SK-MEL-5 (cell line): Measurements from ENCODE around the gene CAMKV. TPM values are rescaled to one million over a fixed set of nuclear protein-coding genes. Genes with fewer than 3 reads are reported as not detected.

Experiments used
- DNase-seq: peaks from one replicate; pipeline ENCODE4 v3.0.0-alpha.2; 2016; ENCODE audit warnings: low read depth, low spot score
- in situ Hi-C: cut with HindIII; loops from 2 replicates; pipeline ENCODE4 v1.10.0; 2016; ENCODE audit warnings: low sequenced_read_pairs, high pct_unique_total_duplicates, low pct_unique_long_range_greater_than_20kb
- total RNA-seq: library from RNA; depleted of rRNA; stranded (reverse); fragments of >200 nt; shearing (Covaris generic); gene quantifications from 2 replicates; pipeline ENCODE4 v1.2.3, GENCODE V29; 2014

The CAMKV gene
- total RNA-seq, 1 experiment from 2014 or later, result 0.58 TPM

DNA sequence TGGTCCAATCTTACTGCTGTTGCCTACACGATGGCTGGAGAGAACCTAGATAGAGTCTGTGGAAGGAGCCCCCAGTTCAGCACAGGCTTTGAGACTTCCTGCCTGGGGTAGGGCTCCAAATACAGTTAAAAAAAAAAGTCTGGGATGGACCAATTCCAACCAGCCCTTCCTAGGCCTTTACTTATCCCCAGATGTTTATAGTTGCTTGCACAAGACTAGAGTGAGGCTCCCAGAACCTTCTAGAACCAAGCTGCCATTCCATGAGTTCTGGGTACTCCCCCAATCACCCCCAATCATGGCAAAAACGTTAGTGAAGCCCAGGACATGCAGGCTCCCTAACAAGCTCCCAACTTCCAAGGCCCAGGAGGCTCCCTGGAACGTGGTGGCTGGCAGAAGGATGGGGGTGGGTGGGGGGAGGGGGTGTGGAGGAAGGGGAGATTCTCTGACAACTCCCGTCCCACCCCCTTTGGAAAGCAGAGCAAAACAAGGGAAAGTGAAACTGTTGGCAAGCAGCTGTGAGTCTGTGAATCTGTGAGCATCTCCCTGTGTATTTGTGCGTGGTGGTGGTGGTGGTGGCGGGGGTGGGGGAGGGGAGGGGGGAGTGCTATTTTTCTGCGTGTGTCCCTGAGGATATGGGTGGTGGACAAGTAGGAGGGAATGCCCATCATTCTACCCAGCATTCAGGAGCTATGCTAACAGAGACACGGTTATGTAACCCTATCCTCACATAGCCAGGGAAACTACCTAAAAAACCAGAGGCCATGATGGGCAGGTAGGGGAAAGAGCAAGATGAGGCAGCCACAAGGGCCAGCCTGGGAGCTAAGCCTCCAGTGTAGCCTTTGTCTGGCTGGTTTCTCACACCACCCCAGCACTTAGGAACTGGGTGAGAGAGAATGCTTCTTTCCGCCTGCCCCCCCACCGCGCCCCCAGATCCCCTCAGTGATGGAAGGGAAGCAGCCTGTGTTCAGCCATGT is 31.9 kb upstream of the CAMKV start:
- DNase-seq, result no peak
- in situ Hi-C loops, result no loop called here

DNA sequence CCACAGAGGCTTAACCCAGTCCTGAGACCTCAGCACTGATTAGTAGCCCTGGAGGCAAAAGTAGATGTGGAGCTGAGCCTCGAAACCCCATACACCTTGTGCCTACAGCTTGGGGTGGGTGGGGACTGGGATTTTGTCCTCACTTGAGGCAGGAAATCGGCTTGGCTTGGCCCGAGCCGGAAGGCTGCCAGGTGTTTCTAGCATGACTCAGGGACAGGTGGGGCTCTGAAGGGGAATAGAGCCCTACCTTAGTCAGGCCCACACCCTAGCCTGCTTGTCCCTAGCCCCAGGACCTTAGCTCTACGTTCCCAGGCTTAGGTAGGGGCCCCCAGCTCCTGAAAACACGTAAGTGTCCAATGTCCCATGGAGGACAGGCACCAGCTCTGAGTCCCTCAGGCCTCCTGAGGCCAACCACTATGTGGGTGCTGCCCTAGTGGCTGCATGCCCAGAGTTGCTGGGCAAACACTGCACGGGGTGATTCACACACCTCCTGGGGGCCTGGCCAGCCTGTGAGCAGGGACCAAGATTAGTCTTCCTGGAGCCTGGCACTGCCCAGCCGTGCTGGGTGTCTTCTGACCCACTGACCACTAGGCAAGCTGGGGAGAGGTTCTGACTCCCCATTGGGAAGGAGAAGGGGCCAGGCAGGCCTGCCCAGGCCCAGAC is 30.9 kb upstream of the CAMKV start:
- DNase-seq, result no peak
- in situ Hi-C loops, result no loop called here

DNA sequence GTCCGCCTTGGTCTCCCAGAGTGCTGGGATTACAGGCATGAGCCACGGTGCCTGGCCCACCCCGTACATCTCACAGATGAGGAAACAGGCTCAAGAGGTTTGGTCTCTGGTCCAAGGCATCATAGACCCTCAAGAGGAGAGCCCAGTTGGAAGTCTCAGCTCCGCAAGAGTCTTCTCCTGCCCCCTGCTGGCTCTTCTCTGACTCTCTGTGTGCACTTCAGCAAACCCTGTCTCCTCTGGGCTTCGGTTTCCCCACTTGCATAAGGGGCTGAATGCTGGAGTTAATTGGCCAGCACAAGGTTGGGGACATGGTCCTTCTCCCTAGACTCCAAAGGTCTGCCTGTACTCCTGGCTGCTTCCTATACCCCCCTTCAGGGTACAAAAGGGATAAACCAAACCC is 30.1 kb upstream of the CAMKV start:
- in situ Hi-C loops, result no loop called here
- peak; percentile 66 for DNase-seq

DNA sequence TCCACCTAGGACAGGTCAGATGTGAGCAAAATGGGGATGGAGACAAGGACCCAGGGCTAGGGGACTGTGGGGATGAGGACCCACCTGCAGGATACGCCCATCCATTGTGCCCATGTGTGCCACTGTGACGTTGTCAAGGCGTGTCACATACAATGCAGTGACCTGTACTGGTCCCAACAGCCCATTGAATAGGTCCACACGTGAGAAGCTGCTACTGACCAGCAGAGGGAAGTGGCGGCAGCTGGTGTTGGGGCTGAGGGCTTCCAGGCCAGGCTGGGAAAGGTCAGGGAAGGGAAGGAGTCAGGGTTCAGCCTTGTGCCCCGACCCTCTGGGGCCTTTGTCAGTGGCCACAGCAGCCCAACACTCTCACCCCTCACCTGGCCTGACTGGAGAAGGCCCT is 29.3 kb upstream of the CAMKV start:
- in situ Hi-C loops, result no loop called here
- DNase-seq, result no peak

DNA sequence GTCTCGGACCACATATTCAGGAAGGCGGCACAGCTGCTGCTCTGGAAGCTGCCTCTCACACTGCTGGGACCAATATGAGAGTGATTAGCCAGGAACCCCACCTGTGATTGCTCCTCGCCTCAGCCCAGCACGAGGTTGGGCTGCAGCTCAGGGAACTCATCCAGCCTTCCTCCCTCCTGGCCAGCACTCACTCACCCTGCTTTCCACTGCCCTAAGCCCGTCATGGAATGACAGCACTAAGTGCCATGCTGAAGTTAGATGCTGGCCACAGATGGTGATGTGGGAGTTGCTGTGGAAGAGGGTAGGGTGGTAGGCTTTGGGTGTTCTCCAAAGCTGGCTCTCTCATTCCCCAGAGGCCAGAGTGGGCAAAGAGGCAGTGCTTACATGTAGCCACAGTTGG is 26.6 kb upstream of the CAMKV start:
- no peak for DNase-seq
- in situ Hi-C loops, result no loop called here

- DNase-seq, result no peak
Observed at GRCh38 chr3:49895791-49896190, 26.1 kb upstream of the CAMKV start.

GRCh38 chr3:49889296-49889695 is 19.6 kb upstream of the CAMKV start:
- DNase-seq, result no peak
- in situ Hi-C loops, result no loop called here

More at GRCh38 chr3:49895791-49896190, 26.1 kb upstream of the CAMKV start:
- in situ Hi-C loops, result no loop called here

- in situ Hi-C loops, result no loop called here
Observed at GRCh38 chr3:49886922-49887265, 17.2 kb upstream of the CAMKV start.

DNA sequence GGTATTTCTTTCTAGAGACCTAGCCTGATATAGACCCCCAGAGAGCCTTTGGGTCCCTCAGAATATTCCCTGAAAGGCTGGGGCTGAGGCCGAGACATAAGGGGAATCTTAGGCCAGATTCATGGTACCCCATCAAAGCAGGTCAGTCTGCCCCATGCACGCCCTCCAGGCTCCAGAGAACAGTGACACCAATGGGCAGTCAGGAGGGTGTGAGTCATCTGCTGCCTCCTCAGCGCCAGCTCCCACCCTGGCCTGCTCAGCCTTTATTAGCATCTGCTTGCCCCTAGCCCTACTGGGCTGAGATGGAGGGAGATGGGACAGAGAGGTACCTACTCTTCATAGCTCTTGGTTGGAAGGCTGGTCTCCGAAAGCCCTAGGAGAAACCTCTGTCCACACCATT is 14.3 kb upstream of the CAMKV start:
- DNase-seq, result peak; percentile 30
- in situ Hi-C loops, result no loop called here

More at GRCh38 chr3:49886922-49887265, 17.2 kb upstream of the CAMKV start:
- DNase-seq, result no peak

DNA sequence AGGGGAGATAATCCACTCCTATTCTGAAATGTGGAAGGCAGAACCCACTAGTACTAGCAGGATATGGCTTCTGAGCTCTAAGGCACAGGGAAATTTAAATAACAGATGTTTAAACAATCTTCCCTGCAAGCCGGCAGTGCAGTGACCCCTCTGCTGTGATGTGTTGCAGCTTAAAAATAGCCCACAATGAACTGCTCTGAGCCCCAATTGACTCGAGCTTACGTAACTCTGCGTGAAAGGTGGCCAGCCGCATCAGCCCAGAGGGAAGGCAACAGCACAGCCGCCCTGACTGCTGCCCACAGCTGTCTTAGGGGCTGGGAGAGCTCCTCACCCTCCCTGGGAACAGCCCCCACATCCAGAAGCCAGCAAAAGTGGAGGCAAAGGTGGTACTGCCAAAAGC is 12.5 kb upstream of the CAMKV start:
- in situ Hi-C loops, result no loop called here
- no peak for DNase-seq

- in situ Hi-C loops, result no loop called here
- DNase-seq, result no peak
Observed at GRCh38 chr3:49880581-49881315, 11.0 kb upstream of the CAMKV start.

GRCh38 chr3:49879721-49880120 is 10.0 kb upstream of the CAMKV start:
- DNase-seq, result no peak
- in situ Hi-C loops, result no loop called here

DNA sequence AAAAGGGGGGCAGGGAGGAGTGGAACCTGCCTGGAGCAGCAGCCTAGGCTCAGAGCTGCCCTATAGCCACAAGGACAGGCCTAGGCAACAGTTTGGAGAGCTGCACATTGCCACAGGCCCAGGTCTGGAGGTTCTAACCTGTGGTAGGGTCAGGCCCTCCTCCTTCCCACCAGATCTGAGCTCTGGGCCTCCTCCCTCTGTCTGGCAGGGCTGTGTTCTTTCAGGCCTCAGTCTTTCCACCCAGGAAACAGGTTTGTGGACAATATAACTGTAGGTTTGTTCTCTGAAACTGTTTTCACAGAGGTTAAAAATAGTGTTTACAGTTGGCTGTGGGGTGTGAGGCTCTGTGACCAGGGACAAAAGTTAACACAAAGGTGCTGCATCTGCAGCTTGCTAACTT is 9.0 kb upstream of the CAMKV start:
- in situ Hi-C loops, result no loop called here
- no peak for DNase-seq

- no peak for DNase-seq
- in situ Hi-C loops, result no loop called here
Observed at GRCh38 chr3:49877716-49878115, 8.0 kb upstream of the CAMKV start.

- in situ Hi-C loops, result no loop called here
- no peak for DNase-seq
Observed at GRCh38 chr3:49876567-49876966, 6.9 kb upstream of the CAMKV start.

DNA sequence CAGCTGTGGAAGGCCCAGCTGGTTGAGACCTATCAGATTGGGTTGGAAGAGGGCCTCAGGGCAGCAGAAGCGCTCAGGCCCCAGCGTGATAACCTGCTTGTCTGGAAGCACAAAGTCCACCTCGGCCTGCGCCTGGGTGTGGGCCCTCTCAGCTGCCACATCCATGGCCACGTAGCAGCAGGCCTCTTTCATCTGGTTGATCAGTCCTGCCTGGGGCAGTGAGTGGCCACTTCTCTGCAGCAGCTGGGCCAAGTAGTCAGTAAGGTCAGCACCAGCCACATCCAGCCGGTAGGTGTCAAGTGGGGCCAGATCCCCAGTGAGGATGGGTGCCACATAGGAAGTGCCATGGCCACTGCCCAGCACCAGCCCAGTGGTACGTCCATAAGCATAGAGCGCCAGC is 3.9 kb upstream of the CAMKV start:
- in situ Hi-C loops, result no loop called here
- DNase-seq, result no peak

- in situ Hi-C loops, result no loop called here
- DNase-seq, result no peak
Observed at GRCh38 chr3:49872801-49873281, 3.1 kb upstream of the CAMKV start.

- in situ Hi-C loops, result no loop called here
- DNase-seq, result no peak
Observed at GRCh38 chr3:49871531-49872153, 1.9 kb upstream of the CAMKV start.
